Stimulated activated CD4-positive, alpha-beta T cell treated with anti-CD3 and anti-CD28 coated beads, Interleukin-4, amount 100 ng/mL, for 4 hours (primary cell): ENCODE data around the gene GMDS.

Experiments used
- DNase-seq, 2 experiments: peaks; one replicate each; pipeline ENCODE4 v3.0.0-alpha.2; 2020

Gene GMDS

GRCh38 chr6:1575210-1576041 is 670.0 kb downstream of the GMDS start:
- DNase-seq = no peak

GRCh38 chr6:1574890-1575209 is 670.6 kb downstream of the GMDS start:
- DNase-seq = no peak

GRCh38 chr6:1574083-1574761 is 671.2 kb downstream of the GMDS start:
- DNase-seq = no peak
